Calu3 (cell line): ENCODE data around the gene TRPV6. TPM values are rescaled to one million over a fixed set of nuclear protein-coding genes. Genes with fewer than 3 reads are reported as not detected.

ENCODE experiments used
- BruUV-seq: library from RNA; stranded (reverse); fragments of 400-500 nt; replicated peaks from 2 replicates; lab custom pipeline; 2021; lab: Mats Ljungman, UMichigan
- CTCF ChIA-PET: fragments of 300-600 bp; sonication (Branson Sonifier 250); formaldehyde crosslinking; loops from one replicate; lab custom pipeline; 2022; ENCODE audit warnings: antibody characterized with exemption; lab: Charles Lee
- DNase-seq: peaks from one replicate; pipeline ENCODE4 v3.0.0; 2022
- H3K27ac Mint-ChIP-seq: one replicate; pipeline ENCODE4 v1.8.0; 2022; ENCODE audit warnings: mixed read lengths; ENCODE audit not compliant: unreplicated experiment
- H3K27me3 Mint-ChIP-seq: one replicate; pipeline ENCODE4 v1.8.0; 2022; ENCODE audit warnings: mixed read lengths; ENCODE audit not compliant: unreplicated experiment
- H3K36me3 Mint-ChIP-seq: one replicate; pipeline ENCODE4 v1.8.0; 2022; ENCODE audit warnings: mild to moderate bottlenecking, moderate library complexity, mixed read lengths; ENCODE audit not compliant: insufficient read depth, unreplicated experiment
- H3K4me1 Mint-ChIP-seq: one replicate; pipeline ENCODE4 v1.8.0; 2022; ENCODE audit warnings: mild to moderate bottlenecking, low read depth, mixed read lengths; ENCODE audit not compliant: unreplicated experiment
- H3K4me3 Mint-ChIP-seq: one replicate; pipeline ENCODE4 v1.8.0; 2022; ENCODE audit warnings: mild to moderate bottlenecking, low read depth, moderate library complexity, mixed read lengths; ENCODE audit not compliant: unreplicated experiment
- H3K9me3 Mint-ChIP-seq: one replicate; pipeline ENCODE4 v1.8.0; 2022; ENCODE audit warnings: low read depth, mixed read lengths; ENCODE audit not compliant: unreplicated experiment
- intact Hi-C: fragments of 100-400 bp; cut with micrococcal nuclease; formaldehyde crosslinking; loops from one replicate; pipeline ENCODE4 v1.10.0; 2022; ENCODE audit not compliant: unreplicated experiment
- total RNA-seq: library from RNA; stranded (reverse); gene quantifications from 2 replicates; pipeline ENCODE4 v1.2.3, GENCODE V29; 2022
- TF ChIP-seq, protein P1 (sequence below): fragments of 200-600 bp; IDR thresholded peaks from one replicate; pipeline ENCODE4 v1.8.0; 2022; ENCODE audit warnings: antibody characterized with exemption; ENCODE audit not compliant: unreplicated experiment

Gene TRPV6
- total RNA-seq, 1 experiment from 2014 or later, result 1.7 TPM

DNA sequence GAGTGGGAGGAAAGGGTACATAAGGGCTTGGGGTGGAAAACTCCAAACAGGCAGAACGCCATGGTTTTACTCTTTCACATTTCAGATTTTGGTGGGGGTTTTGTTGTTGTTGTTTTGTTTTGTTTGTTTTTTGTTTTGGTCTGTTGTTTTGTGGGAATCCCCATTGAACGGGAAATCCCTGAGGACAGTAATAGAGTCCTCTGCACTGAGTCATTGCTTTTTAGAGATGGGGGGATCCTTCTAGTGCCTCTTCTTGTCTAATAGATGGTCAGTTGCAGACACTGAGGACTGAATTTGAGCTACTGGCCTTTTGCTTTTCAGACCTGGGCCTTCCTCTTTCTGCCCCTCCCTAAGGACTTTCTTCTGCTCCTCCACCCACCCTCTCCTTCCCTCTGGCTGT is 28.0 kb upstream of the TRPV6 start:
- TF ChIP-seq, protein P1, sequence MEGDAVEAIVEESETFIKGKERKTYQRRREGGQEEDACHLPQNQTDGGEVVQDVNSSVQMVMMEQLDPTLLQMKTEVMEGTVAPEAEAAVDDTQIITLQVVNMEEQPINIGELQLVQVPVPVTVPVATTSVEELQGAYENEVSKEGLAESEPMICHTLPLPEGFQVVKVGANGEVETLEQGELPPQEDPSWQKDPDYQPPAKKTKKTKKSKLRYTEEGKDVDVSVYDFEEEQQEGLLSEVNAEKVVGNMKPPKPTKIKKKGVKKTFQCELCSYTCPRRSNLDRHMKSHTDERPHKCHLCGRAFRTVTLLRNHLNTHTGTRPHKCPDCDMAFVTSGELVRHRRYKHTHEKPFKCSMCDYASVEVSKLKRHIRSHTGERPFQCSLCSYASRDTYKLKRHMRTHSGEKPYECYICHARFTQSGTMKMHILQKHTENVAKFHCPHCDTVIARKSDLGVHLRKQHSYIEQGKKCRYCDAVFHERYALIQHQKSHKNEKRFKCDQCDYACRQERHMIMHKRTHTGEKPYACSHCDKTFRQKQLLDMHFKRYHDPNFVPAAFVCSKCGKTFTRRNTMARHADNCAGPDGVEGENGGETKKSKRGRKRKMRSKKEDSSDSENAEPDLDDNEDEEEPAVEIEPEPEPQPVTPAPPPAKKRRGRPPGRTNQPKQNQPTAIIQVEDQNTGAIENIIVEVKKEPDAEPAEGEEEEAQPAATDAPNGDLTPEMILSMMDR, result no peak
- intact Hi-C loops, result no loop called here
- DNase-seq, result no peak
- H3K27me3 Mint-ChIP-seq, result peaks cover 14% of the 10 kb centered on the region
- no peak overlapping the region for H3K27ac Mint-ChIP-seq
- H3K36me3 Mint-ChIP-seq, result peaks cover 6% of the 10 kb centered on the region
- H3K9me3 Mint-ChIP-seq, result no peaks in the 10 kb centered on the region
- no TSS peak for BruUV-seq
- no peak overlapping the region for H3K4me3 Mint-ChIP-seq
- CTCF ChIA-PET, result interaction anchor here (0.8 kb wide), 1 partner anchor 20 kb away, joined by 3 read pairs; the partner anchor contains the start of gene TRPV5
- peaks cover 52% of the 10 kb centered on the region for H3K4me1 Mint-ChIP-seq

DNA sequence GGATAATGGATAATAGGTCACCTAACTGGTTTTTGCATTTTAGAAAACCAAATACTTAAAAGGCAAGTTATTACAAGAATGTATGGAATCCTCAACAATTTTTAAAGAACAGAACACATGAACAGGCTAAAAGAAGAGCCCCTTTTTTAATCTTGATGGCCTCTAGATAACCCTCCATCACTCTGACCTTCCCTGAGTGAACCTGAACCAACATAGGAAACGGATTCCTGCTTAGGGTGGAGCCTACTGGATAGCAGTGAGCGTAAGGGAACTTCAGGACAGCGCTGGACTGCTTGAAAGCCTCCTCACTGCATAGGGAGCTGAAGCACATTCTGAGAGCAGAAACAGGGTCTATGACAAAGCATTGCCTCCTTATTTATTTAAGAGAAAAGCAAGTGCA is 27.5 kb upstream of the TRPV6 start:
- CTCF ChIA-PET, result no interaction called here
- BruUV-seq, result no TSS peak
- Mint-ChIP-seq H3K4me1 (peaks cover 56% of the 10 kb centered on the region), H3K27ac (no peak overlapping the region), H3K4me3 (no peak overlapping the region), H3K27me3 (peaks cover 8% of the 10 kb centered on the region), H3K36me3 (peaks cover 6% of the 10 kb centered on the region), H3K9me3 (no peaks in the 10 kb centered on the region)
- no peak for DNase-seq
- TF ChIP-seq, protein P1, result no peak
- intact Hi-C loops, result no loop called here

DNA sequence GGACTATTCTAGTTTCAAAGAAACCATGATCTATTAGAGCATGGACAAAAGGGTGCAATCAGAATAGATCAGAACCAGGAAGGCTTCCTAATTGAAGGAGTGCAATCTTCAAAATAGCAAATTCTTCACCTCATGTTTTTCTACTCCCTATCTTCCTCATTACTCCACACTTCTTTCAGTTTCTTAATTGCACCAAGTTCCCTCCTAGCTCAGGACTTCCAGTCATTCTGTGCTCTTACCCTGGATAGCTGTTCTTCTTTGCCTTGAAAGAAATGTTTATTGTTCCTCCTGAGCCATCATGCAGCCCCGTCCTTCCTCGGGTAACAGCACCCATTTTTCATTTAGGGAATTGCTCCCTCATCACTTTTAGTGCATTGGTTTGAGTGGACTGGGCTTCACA is 24.9 kb upstream of the TRPV6 start:
- BruUV-seq, result no TSS peak
- H3K27me3 Mint-ChIP-seq, result no peaks in the 10 kb centered on the region
- CTCF ChIA-PET, result interaction anchor here (0.5 to 1.6 kb wide), 11 partner anchors 11 to 305 kb away, joined by 3 to 7 read pairs (median 3); no protein-coding TSS in a partner anchor
- H3K27ac Mint-ChIP-seq, result peak overlapping the region; percentile 58
- H3K36me3 Mint-ChIP-seq, result peaks cover 6% of the 10 kb centered on the region
- TF ChIP-seq, protein P1, result no peak
- DNase-seq, result no peak
- intact Hi-C loops, result no loop called here
- H3K4me1 Mint-ChIP-seq, result peaks cover 56% of the 10 kb centered on the region
- H3K4me3 Mint-ChIP-seq, result no peak overlapping the region
- no peaks in the 10 kb centered on the region for H3K9me3 Mint-ChIP-seq

DNA sequence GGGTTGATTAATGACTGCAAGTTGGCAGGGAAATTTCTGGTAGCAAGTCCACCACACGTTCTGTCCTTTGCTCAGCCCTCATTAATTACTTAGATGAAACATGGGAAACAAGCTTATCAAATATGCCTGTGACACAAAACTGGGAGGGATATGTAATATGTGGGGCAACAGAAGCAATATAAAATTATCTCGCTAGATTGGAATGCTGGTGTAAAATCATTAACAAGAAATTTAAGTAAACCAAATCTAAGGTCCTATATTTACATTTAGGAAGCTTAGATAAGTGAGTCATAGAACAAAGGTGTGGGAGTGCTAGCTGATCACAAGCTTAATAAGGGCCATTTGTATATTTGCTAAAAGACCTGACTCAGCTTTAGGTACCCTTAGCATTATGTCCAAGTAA is 24.5 kb upstream of the TRPV6 start:
- peaks cover 56% of the 10 kb centered on the region for H3K4me1 Mint-ChIP-seq
- DNase-seq, result no peak

More for the DNA sequence above, 24.5 kb upstream of the TRPV6 start:
- TF ChIP-seq, protein P1, result no peak
- peaks cover 6% of the 10 kb centered on the region for H3K36me3 Mint-ChIP-seq
- H3K9me3 Mint-ChIP-seq, result no peaks in the 10 kb centered on the region
- intact Hi-C loops, result no loop called here
- peak overlapping the region; percentile 58 for H3K27ac Mint-ChIP-seq
- CTCF ChIA-PET, result interaction anchor here (0.5 to 1.6 kb wide), 12 partner anchors 11 to 305 kb away, joined by 3 to 7 read pairs (median 3); no protein-coding TSS in a partner anchor
- no peak overlapping the region for H3K4me3 Mint-ChIP-seq
- BruUV-seq, result no TSS peak
- no peaks in the 10 kb centered on the region for H3K27me3 Mint-ChIP-seq
